GM12878 (cell line): ENCODE measurements around the gene TSPAN10. TPM values are rescaled to one million over a fixed set of nuclear protein-coding genes. Genes with fewer than 3 reads are reported as not detected.

Experiments
- ATAC-seq: fragments of 200-7000 bp; cut with Tn5 transposase; 3 replicates; pipeline ENCODE4 v1.9.1; 2020; ENCODE audit warnings: mild to moderate bottlenecking, moderate library complexity
- BruUV-seq: library from RNA; stranded (reverse); fragments of 400-500 nt; replicated peaks from 2 replicates; lab custom pipeline; 2021; lab: Mats Ljungman, UMichigan
- CTCF ChIA-PET: fragments of 300-600 bp; sonication (Branson Sonifier 250); formaldehyde crosslinking; extraction: SDS; loops from one replicate; lab custom pipeline; 2021; ENCODE audit warnings: inconsistent platforms; lab: Yijun Ruan, JAX
- POLR2A ChIA-PET: fragments of 350-600 bp; formaldehyde crosslinking; extraction: SDS; loops from one replicate; lab custom pipeline; 2021; ENCODE audit warnings: inconsistent platforms; lab: Charles Lee
- RAD21 ChIA-PET: fragments of 300-600 bp; sonication (Branson Sonifier 250); formaldehyde crosslinking; loops from one replicate; lab custom pipeline; 2023; ENCODE audit warnings: antibody characterized with exemption; ENCODE audit not compliant: unreplicated experiment; lab: Charles Lee
- SMC1A ChIA-PET: fragments of 300-600 bp; sonication (Branson Sonifier 250); formaldehyde crosslinking; loops from one replicate; lab custom pipeline; 2023; ENCODE audit not compliant: unreplicated experiment, uncharacterized antibody; lab: Charles Lee
- DNase-seq: peaks from one replicate; pipeline ENCODE4 v3.0.0-alpha.2; 2011; ENCODE audit warnings: low read depth, low spot score
- FAIRE-seq: peaks from 3 replicates; lab custom pipeline; 2011; peaks lifted over from hg19 to GRCh38; lab: Jason Lieb, UNC
- H2AFZ ChIP-seq: 2 replicates; pipeline ENCODE4 v1.6.0; 2011; ENCODE audit warnings: low read depth, low read length, control low read depth; ENCODE audit not compliant: control insufficient read depth
- H3K27ac ChIP-seq: 2 replicates; pipeline ENCODE4 v1.5.1; 2011; ENCODE audit warnings: control low read depth; ENCODE audit not compliant: control insufficient read depth, insufficient read depth
- H3K27me3 ChIP-seq, 2 experiments: replicated peaks in 1 of 2; 2 replicates each; pipeline versions ENCODE4 v1.6.0 to v1.6.1; 2011; ENCODE audit warnings: low read length in 1 of 2; ENCODE audit not compliant: control insufficient read depth in 2 of 2, insufficient read depth in 2 of 2
- H3K36me3 ChIP-seq, 2 experiments: 2 replicates each; pipeline ENCODE4 v1.5.1; 2011; ENCODE audit warnings: low read length in 1 of 2; ENCODE audit not compliant: control insufficient read depth in 2 of 2, insufficient read depth in 2 of 2
- H3K4me1 ChIP-seq: 2 replicates; pipeline ENCODE4 v1.6.1; 2011; ENCODE audit warnings: mild to moderate bottlenecking, low read length, moderate library complexity, mixed read lengths; ENCODE audit not compliant: control insufficient read depth, insufficient read depth
- H3K4me2 ChIP-seq: 2 replicates; pipeline ENCODE4 v1.6.0; 2011; ENCODE audit warnings: control low read depth; ENCODE audit not compliant: control insufficient read depth, insufficient read depth
- H3K4me3 ChIP-seq: fragments of 200-600 bp; sonication (generic); 2 replicates; pipeline ENCODE4 v1.5.1; 2016
- H3K79me2 ChIP-seq: 2 replicates; pipeline ENCODE4 v1.6.0; 2011; ENCODE audit warnings: low read length; ENCODE audit not compliant: control insufficient read depth, insufficient read depth
- H3K9ac ChIP-seq: 2 replicates; pipeline ENCODE4 v1.8.0; 2011; ENCODE audit warnings: low read length, control low read depth, mixed read lengths; ENCODE audit not compliant: control insufficient read depth, insufficient read depth
- H3K9me3 ChIP-seq: replicated peaks from 3 replicates; pipeline ENCODE4 v1.5.1; 2011; ENCODE audit warnings: mild to moderate bottlenecking, low read length; ENCODE audit not compliant: control insufficient read depth, insufficient read depth
- H4K20me1 ChIP-seq: 2 replicates; pipeline ENCODE4 v1.6.0; 2011; ENCODE audit not compliant: control insufficient read depth, insufficient read depth
- CBFB ChIP-seq: IDR thresholded peaks from 2 replicates; pipeline ENCODE4 v1.6.1; 2016; ENCODE audit warnings: antibody characterized with exemption, low read depth
- CREM ChIP-seq: IDR thresholded peaks from 2 replicates; pipeline ENCODE4 v1.6.1; 2014; ENCODE audit warnings: antibody characterized with exemption, low read depth
- HDAC2 ChIP-seq: fragments of 200-600 bp; sonication (generic); IDR thresholded peaks from 2 replicates; pipeline ENCODE4 v1.6.1; 2017
- JUND ChIP-seq: IDR thresholded peaks from 2 replicates; pipeline ENCODE4 v1.6.1; 2012; ENCODE audit warnings: low read depth, mild to moderate bottlenecking, low read length, improper control_type of control experiment, moderate library complexity
- MXI1 ChIP-seq: fragments of 150-350 bp; IDR thresholded peaks from 2 replicates; pipeline ENCODE4 v1.6.1; 2011; ENCODE audit warnings: low read depth, mild to moderate bottlenecking, inconsistent platforms, low read length, improper control_type of control experiment
- NFXL1 ChIP-seq: fragments of 450-650 bp; IDR thresholded peaks from 2 replicates; pipeline ENCODE4 v1.6.1; 2017; ENCODE audit warnings: antibody characterized with exemption, mild to moderate bottlenecking, borderline replicate concordance
- NR2C1 ChIP-seq: fragments of 450-650 bp; IDR thresholded peaks from 2 replicates; pipeline ENCODE4 v1.6.1; 2017; ENCODE audit warnings: antibody characterized with exemption, mild to moderate bottlenecking, moderate library complexity
- PRDM15 ChIP-seq: fragments of 450-650 bp; formaldehyde crosslinking; IDR thresholded peaks from 2 replicates; pipeline ENCODE4 v1.4.0; 2020; ENCODE audit warnings: mild to moderate bottlenecking, moderate library complexity
- YY1 ChIP-seq: IDR thresholded peaks from 2 replicates; pipeline ENCODE4 v1.6.1; 2011; ENCODE audit warnings: low read depth, mild to moderate bottlenecking, low read length
- ZNF24 ChIP-seq: fragments of 450-650 bp; IDR thresholded peaks from 2 replicates; pipeline ENCODE4 v1.6.1; 2017; ENCODE audit warnings: antibody characterized with exemption, mild to moderate bottlenecking
- ZNF274 ChIP-seq: IDR thresholded peaks from one replicate; pipeline ENCODE4 v1.8.0; 2011; ENCODE audit not compliant: insufficient read length, insufficient read depth
- ZNF592 ChIP-seq: fragments of 450-650 bp; IDR thresholded peaks from 2 replicates; pipeline ENCODE4 v1.6.1; 2017; ENCODE audit warnings: mild to moderate bottlenecking, moderate library complexity
- WGBS: methylation state at CpG from one replicate; pipeline ENCODE4 v1.1.6; 2016; ENCODE audit warnings: low lambda C conversion rate; ENCODE audit not compliant: insufficient replicate concordance, insufficient coverage; ENCODE audit errors: missing lambda C conversion rate; 5-methylcytosine and 5-hydroxymethylcytosine counted together
- in situ Hi-C: fragments of 300-500 bp; cut with MboI; formaldehyde crosslinking; loops from 9 replicates; pipeline ENCODE4 v1.14.3; 2018; ENCODE audit warnings: mixed read lengths
- intact Hi-C: fragments of 100-400 bp; cut with micrococcal nuclease; formaldehyde crosslinking; loops from one replicate; pipeline ENCODE4 v1.14.2; 2022; ENCODE audit not compliant: unreplicated experiment
- polyA plus RNA-seq, 11 experiments: library from polyadenylated mRNA; depleted of rRNA in 4 of 11; unstranded in 6 of 11; stranded (reverse) in 5 of 11; fragments of >200 nt; fragmentation: Nextera tagmentation in 4 of 11; fragmentation: Illumina TruSeq in 1 of 11; extraction: Ambion mirVana in 4 of 11; extraction: Trizol in 1 of 11; gene quantifications; 1 replicate in 1 of 11; 2 replicates in 10 of 11; pipeline versions ENCODE4 v1.2.1 to v1.2.3, GENCODE V29; 2011 to 2016; ENCODE audit warnings: inconsistent platforms in 2 of 11, missing spikeins in 2 of 11, low read depth in 1 of 11
- total RNA-seq, 4 experiments: library from RNA; depleted of rRNA in 3 of 4; stranded (reverse); fragments of >200 nt in 3 of 4; fragmentation: Illumina TruSeq in 1 of 4; extraction: Trizol in 1 of 4; gene quantifications; 2 replicates each; pipeline versions ENCODE4 v1.2.1 to v1.2.3, GENCODE V29; 2013 to 2021
- TF ChIP-seq, protein P1 (sequence below): fragments of 150-350 bp; IDR thresholded peaks from 2 replicates; pipeline ENCODE4 v1.6.1; 2016; ENCODE audit warnings: low read depth, low read length

TSPAN10 gene
- total and polyA plus RNA-seq, 10 of the 15 experiments (the other 5 are each of a cell fraction or from before 2014, with no cell fraction given) = 0.13 to 0.82 (median 0.43) TPM

GRCh38 chr17:81648707-81649085, 11.7 kb downstream of the TSPAN10 start:
- DNase-seq (no peak), ATAC-seq (no peak), FAIRE-seq (no peak)
- H3K27ac ChIP-seq = no peak overlapping the region
- 0 out of 2 replicates have a peak, but pooled peaks cover 4% of the 10 kb centered on the region for H3K4me1 ChIP-seq
- H3K9me3 ChIP-seq = peaks cover 6% of the 10 kb centered on the region; the same call in 2 of the 3 replicates
- no peak overlapping the region for H3K4me2 ChIP-seq
- intact Hi-C loops = no loop called here
- H3K9ac ChIP-seq = no peak overlapping the region
- ChIA-PET RAD21 (no interaction called here), SMC1A (no interaction called here), CTCF (no interaction called here)
- H4K20me1 ChIP-seq = no peaks in the 10 kb centered on the region
- 80% methylated on average over 14 of the region's 14 CpGs for WGBS
- no peaks in the 10 kb centered on the region for H3K36me3 ChIP-seq
- no peaks in the 10 kb centered on the region for H3K79me2 ChIP-seq
- BruUV-seq = no TSS peak
- H2AFZ ChIP-seq = no peak overlapping the region
- TF ChIP-seq ZNF24 (no peak), ZNF274 (no peak), MXI1 (no peak), JUND (no peak), YY1 (no peak), NR2C1 (no peak), CBFB (no peak), NFXL1 (no peak), HDAC2 (no peak), CREM (no peak), ZNF592 (no peak), PRDM15 (CRISPR knock-in tag) (no peak)
- TF ChIP-seq, protein P1, sequence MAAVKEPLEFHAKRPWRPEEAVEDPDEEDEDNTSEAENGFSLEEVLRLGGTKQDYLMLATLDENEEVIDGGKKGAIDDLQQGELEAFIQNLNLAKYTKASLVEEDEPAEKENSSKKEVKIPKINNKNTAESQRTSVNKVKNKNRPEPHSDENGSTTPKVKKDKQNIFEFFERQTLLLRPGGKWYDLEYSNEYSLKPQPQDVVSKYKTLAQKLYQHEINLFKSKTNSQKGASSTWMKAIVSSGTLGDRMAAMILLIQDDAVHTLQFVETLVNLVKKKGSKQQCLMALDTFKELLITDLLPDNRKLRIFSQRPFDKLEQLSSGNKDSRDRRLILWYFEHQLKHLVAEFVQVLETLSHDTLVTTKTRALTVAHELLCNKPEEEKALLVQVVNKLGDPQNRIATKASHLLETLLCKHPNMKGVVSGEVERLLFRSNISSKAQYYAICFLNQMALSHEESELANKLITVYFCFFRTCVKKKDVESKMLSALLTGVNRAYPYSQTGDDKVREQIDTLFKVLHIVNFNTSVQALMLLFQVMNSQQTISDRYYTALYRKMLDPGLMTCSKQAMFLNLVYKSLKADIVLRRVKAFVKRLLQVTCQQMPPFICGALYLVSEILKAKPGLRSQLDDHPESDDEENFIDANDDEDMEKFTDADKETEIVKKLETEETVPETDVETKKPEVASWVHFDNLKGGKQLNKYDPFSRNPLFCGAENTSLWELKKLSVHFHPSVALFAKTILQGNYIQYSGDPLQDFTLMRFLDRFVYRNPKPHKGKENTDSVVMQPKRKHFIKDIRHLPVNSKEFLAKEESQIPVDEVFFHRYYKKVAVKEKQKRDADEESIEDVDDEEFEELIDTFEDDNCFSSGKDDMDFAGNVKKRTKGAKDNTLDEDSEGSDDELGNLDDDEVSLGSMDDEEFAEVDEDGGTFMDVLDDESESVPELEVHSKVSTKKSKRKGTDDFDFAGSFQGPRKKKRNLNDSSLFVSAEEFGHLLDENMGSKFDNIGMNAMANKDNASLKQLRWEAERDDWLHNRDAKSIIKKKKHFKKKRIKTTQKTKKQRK = no peak
- TF ChIP-seq, all 136 proteins: peak for 0
- H3K27me3 ChIP-seq = no peaks in the 10 kb centered on the region; a peak in 2 of 4 replicates
- POLR2A ChIA-PET = no interaction called here
- no peak overlapping the region for H3K4me3 ChIP-seq
- in situ Hi-C loops = no loop called here
